Esophagus (tissue), 2 donors: Measurements from ENCODE around the gene LAMB2. TPM values are rescaled to one million over a fixed set of nuclear protein-coding genes. Genes with fewer than 3 reads are reported as not detected.

Source experiments
- H3K27ac ChIP-seq, 2 donors: one replicate each; pipeline ENCODE4 v1.5.1; 2013; ENCODE audit warnings: low read depth in 2 of 2, mild to moderate bottlenecking in 2 of 2, inconsistent platforms in 1 of 2, low read length in 1 of 2, moderate library complexity in 1 of 2
- H3K27me3 ChIP-seq, 2 donors: one replicate each; pipeline ENCODE4 v1.6.1; 2013; ENCODE audit warnings: low read length in 2 of 2, control low read depth in 1 of 2, mild to moderate bottlenecking in 1 of 2; ENCODE audit not compliant: insufficient read depth in 2 of 2, control insufficient read depth in 1 of 2
- H3K36me3 ChIP-seq, 2 donors: one replicate each; pipeline ENCODE4 v1.6.1; 2013; ENCODE audit warnings: low read length in 1 of 2; ENCODE audit not compliant: control insufficient read depth in 2 of 2, insufficient read depth in 2 of 2
- H3K4me1 ChIP-seq, 2 donors: one replicate each; pipeline ENCODE4 v1.6.1; 2013; ENCODE audit warnings: low read length in 1 of 2; ENCODE audit not compliant: control insufficient read depth in 2 of 2, insufficient read depth in 2 of 2
- H3K4me3 ChIP-seq, 2 donors: one replicate each; pipeline ENCODE4 v1.5.1; 2013; ENCODE audit warnings: low read length in 2 of 2, mild to moderate bottlenecking in 2 of 2, low read depth in 1 of 2, moderate library complexity in 1 of 2
- H3K9me3 ChIP-seq, 2 donors: one replicate each; pipeline ENCODE4 v1.6.1; 2013; ENCODE audit warnings: mild to moderate bottlenecking in 2 of 2, low read depth in 1 of 2, low read length in 1 of 2, moderate library complexity in 1 of 2; ENCODE audit not compliant: control insufficient read depth in 2 of 2, insufficient read depth in 1 of 2
- WGBS, 2 donors: extraction: QIAGEN DNeasy Blood & Tissue Kit; methylation state at CpG; one replicate each; pipeline ENCODE4 v1.1.7; 2013; 5-methylcytosine and 5-hydroxymethylcytosine counted together
- polyA plus RNA-seq, 2 donors: library from polyadenylated mRNA; stranded (reverse); fragments of 200-250 nt; gene quantifications; one replicate each; pipeline ENCODE4 v1.2.3, GENCODE V29; 2013
- donor health status: healthy with polysubstance abuse.
- donor health status: Bipolar disorder and iron deficiency.

LAMB2 gene
- polyA plus RNA-seq, 2 donors, result 123 to 219 TPM

- 75 to 77% methylated on average over 6 of the region's 6 CpGs for WGBS, 2 donors
- peaks cover 26 to 81% of the 10 kb centered on the region in 2 donors for H3K36me3 ChIP-seq
- H3K27ac ChIP-seq, result no peak overlapping the region
- H3K27me3 ChIP-seq, result no peaks in the 10 kb centered on the region
- no peak overlapping the region for H3K4me3 ChIP-seq
- no peaks in the 10 kb centered on the region for H3K4me1 ChIP-seq
- H3K9me3 ChIP-seq, result no peaks in the 10 kb centered on the region
Measured at GRCh38 chr3:49111347-49111746, 21.5 kb downstream of the LAMB2 start.

DNA sequence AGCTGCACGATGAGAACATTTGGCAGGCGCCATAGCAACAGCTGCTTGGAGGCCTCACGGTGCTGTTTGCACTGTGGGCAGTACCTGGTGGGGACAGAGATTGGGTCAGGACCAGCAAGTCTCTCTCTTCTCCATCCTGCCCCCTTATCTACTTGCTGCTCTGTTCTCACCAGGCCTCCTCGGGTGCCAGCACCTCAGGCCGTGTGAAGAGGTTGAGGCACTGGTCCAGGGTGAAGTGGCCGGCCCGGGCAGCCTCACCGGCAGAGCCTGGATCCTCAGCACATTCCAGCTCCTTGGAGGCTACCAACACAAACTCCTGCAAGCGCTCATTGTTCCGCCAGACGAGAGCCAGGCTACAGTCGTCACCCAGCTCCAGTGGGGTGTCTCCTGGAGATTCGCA, 22.1 kb downstream of the LAMB2 start:
- Histone ChIP-seq H3K27ac (no peak overlapping the region), H3K4me1 (no peaks in the 10 kb centered on the region), H3K9me3 (no peaks in the 10 kb centered on the region), H3K4me3 (no peak overlapping the region), H3K27me3 (no peaks in the 10 kb centered on the region), H3K36me3 (peaks cover 20 to 79% of the 10 kb centered on the region in 2 donors)
- 85 to 86% methylated on average over 13 of the region's 13 CpGs for WGBS, 2 donors

GRCh38 chr3:49108346-49108745, 24.5 kb downstream of the LAMB2 start:
- H3K4me1 ChIP-seq, result peaks cover 2 to 7% of the 10 kb centered on the region in 2 donors
- no peaks in the 10 kb centered on the region for H3K27me3 ChIP-seq
- no peak overlapping the region for H3K27ac ChIP-seq
- no peak overlapping the region for H3K4me3 ChIP-seq
- no peaks in the 10 kb centered on the region for H3K9me3 ChIP-seq
- 77 to 81% methylated on average over 14 of the region's 14 CpGs for WGBS, 2 donors
- peaks cover 12 to 56% of the 10 kb centered on the region in 2 donors for H3K36me3 ChIP-seq

- H3K36me3 ChIP-seq, result peaks cover 22 to 45% of the 10 kb centered on the region in 2 donors
- 2% methylated on average over 50 of the region's 50 CpGs for WGBS, 2 donors
- peak within 1 kb of the TSS; percentile 90 to 96 for H3K27ac ChIP-seq
Measured at GRCh38 chr3:49104427-49105291, 28.2 kb downstream of the LAMB2 start, which contains the start of gene QARS1. TSS of gene QARS1 (minus strand) at chr3:49104757. CDS start at chr3:49104733, 24 bp downstream.

GRCh38 chr3:49104052-49104426, 28.8 kb downstream of the LAMB2 start:
- Histone ChIP-seq H3K27me3 (no peaks in the 10 kb centered on the region), H3K36me3 (peaks cover 28 to 46% of the 10 kb centered on the region in 2 donors), H3K4me1 (peaks cover 5 to 11% of the 10 kb centered on the region in 2 donors), H3K9me3 (no peaks in the 10 kb centered on the region), H3K4me3 (peak overlapping the region; percentile 96 to 98), H3K27ac (peak overlapping the region; percentile 90 to 96)
- WGBS, 2 donors, result 3 to 4% methylated on average over 8 of the region's 8 CpGs

More at GRCh38 chr3:49104427-49105291, 28.2 kb downstream of the LAMB2 start, which contains the start of gene QARS1:
- H3K9me3 ChIP-seq, result no peaks in the 10 kb centered on the region
- peaks cover 5 to 11% of the 10 kb centered on the region in 2 donors for H3K4me1 ChIP-seq
- no peaks in the 10 kb centered on the region for H3K27me3 ChIP-seq
- H3K4me3 ChIP-seq, result peak within 1 kb of the TSS; percentile 96 to 98

- H3K9me3 ChIP-seq, result no peaks in the 10 kb centered on the region
- no peaks in the 10 kb centered on the region for H3K27me3 ChIP-seq
- peaks cover 36 to 45% of the 10 kb centered on the region in 2 donors for H3K36me3 ChIP-seq
- 92 to 94% methylated on average over 11 of the region's 11 CpGs for WGBS, 2 donors
- no peak overlapping the region for H3K27ac ChIP-seq
- H3K4me1 ChIP-seq, result peaks cover 5 to 11% of the 10 kb centered on the region in 2 donors
- no peak overlapping the region for H3K4me3 ChIP-seq
Measured at GRCh38 chr3:49100046-49100615, 32.7 kb downstream of the LAMB2 start.

DNA sequence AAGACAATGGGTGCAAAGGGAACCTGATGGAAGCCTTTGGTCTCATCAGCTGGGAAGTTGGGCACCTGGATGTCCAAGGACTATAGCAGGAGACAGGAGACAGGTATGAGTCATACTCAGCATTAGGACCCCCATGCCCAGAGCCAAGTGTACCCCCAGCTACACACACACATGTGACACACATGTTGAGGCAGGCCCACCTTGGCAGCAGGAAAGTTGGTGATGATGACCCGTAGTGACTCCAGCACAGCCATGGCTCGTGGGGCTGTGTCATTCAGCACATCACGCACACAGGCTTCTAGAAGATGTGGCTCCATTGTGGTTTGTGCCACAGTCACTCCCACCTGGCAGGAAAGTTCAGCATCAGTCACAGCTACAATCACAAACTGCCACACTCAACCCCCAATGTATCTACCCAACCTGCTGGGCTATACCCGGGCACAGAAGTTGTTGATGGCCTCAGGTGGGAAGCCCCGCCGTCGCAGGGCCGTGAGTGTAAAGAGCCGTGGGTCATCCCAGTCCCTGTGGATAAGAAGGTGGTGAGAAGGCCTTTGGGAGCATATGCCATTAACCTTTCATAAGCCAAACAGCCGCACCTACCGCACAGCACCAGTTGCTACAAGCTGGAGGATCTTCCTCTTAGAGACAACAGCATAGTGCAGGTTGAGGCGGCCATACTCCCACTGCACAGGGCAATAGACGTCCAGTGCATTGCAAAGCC, 33.8 kb downstream of the LAMB2 start:
- no peak overlapping the region for H3K27ac ChIP-seq
- no peaks in the 10 kb centered on the region for H3K27me3 ChIP-seq
- no peak overlapping the region for H3K4me3 ChIP-seq
- peaks cover 5 to 13% of the 10 kb centered on the region in 2 donors for H3K4me1 ChIP-seq
- H3K9me3 ChIP-seq, result no peaks in the 10 kb centered on the region
- H3K36me3 ChIP-seq, result peaks cover 36 to 45% of the 10 kb centered on the region in 2 donors
- WGBS, 2 donors, result 86 to 89% methylated on average over 13 of the region's 13 CpGs

DNA sequence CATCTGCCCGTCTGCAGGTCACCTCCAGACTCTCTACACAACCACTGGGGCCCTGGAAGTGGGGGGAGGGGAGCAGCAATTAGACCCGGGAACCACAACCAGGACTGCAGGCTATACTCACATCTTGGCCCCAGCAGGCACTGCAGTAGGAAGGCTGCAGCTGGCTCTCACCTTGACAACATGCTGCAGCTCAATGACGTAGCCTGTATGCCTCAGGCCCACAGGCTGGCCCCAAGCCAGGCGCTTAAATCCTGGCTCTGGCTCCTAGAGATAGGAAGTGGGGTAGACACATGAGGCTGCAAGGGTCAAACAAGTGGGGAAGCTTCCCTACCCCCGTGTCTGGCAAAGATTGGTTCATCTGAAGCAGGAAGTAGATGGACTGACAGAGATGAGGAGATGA, 34.4 kb downstream of the LAMB2 start:
- Histone ChIP-seq H3K4me3 (no peak overlapping the region), H3K27ac (no peak overlapping the region), H3K9me3 (no peaks in the 10 kb centered on the region), H3K36me3 (peaks cover 36 to 45% of the 10 kb centered on the region in 2 donors), H3K4me1 (peaks cover 3 to 7% of the 10 kb centered on the region in 2 donors), H3K27me3 (no peaks in the 10 kb centered on the region)
- WGBS, 2 donors, result 40 to 44% methylated on average over 5 of the region's 5 CpGs
